HG03159 (cell line): ENCODE data around the gene DUS1L.
A peak's percentile ranks its signal among the peaks of the same experiment; 100 is the strongest.

Source experiments
- ATAC-seq: cut with Tn5 transposase; IDR thresholded peaks from one replicate; pipeline ENCODE4 v1.9.1; 2021; ENCODE audit warnings: mild to moderate bottlenecking, moderate library complexity; ENCODE audit not compliant: unreplicated experiment

DUS1L gene

DNA sequence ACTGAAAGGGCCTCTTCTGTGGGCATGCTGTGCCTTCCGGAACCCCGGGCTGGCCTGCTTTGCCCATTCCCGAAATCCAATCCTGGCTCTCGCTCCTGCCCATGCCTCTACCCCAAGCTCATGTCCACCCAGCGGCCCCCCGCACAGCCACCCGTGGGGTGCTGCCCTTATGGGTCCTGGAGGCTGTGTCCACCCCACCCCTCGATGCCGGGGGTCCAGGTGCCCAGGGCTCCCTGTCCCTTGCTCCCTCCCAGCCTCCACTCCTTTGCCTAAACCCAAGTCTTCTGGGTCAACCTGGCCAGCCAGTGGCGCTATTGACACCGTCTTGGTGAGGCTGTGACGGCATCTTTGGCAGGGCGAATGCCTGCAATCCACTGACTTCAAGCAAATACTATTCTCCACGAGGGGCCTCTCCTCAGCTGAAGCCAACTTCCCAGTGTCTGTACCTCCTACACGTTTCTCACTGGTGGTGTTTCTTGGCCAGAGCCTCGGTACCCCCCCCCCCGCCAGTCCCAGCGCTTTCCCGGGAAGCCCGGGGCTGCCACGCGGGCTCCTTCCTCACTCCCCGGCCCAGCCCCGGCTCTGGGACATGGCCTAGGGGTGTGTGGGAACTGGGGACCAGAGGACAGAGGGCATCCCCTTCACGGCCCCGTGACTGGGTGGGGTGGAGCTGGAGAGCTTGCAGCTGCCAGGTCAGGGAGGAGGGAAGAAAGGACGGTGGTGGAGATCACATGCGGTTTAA, 12.2 kb upstream of the DUS1L start:
- ATAC-seq, result no peak

DNA sequence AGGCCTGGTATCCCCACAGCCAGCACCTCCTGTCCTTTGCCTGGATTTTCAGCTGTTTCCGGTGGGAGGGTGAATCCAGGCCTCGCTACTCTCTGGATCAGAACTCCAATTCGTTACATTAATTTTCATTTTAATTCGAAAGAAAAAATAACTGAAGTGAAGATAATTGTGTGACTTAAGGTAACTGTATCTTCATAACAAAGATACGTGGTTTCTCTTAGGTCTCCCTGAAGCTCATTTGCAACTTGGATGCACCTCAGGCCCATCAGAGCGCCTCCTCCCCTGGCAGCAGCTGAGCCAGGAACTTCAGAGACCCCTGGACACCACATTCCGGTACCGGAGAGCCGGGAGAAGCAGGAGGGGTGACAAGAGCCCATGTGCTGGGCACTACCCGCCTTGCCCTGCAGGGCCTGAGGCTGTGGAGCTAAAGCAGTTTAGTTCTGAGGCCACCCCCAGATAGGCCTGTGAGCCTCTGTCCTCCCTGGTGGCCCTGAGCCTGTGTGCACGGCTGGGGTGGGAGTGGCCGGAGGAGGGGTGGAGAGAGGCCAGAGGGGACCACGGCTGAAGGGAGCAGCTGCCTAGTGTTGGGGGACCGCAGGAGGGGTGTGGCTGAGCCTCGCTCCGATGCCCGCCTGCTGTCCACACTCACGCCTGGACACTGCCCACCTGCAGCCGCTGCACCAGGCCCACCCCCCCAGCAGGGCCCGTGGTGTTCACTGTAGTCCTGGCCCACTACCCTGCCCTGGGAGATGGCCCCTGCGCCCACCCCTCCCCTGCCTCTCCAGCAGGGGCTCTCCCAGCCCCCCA, 11.4 kb upstream of the DUS1L start:
- no peak for ATAC-seq

DNA sequence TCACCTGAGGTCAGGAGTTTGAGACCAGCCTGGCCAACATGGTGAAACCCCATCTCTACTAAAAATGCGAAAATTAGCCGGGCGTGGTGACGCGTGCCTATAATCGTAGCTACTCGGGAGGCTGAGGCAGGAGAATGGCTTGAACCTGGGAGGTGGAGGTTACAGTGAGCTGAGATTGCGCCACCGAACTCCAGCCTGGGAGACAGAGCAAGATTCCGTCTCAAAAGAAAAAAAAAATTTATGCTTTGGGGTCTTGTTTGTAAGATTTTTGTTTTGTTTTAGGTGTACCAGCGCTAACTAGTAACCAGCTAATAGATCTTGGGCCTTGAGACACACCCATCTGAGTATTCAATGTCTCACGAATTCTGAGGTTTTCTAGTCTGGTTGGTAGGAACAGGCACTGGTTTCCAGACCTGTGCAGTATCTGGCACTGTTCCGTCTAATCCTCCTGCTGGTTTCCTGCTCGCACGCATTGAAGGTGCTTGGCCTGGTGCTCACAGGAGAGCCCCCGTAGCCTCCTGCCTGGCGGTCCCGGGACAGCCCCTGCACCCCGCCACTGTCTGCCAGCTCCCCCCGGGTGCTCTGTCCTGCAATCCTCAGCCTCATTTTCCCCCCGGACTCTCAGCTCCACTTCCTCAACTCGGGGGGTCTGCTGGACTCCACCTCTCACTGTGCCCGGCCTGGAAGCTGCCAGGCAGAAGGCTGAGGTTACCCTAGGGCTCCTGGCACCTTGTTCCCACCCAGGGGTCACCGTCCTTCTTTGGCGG, 10.6 kb upstream of the DUS1L start:
- no peak for ATAC-seq

DNA sequence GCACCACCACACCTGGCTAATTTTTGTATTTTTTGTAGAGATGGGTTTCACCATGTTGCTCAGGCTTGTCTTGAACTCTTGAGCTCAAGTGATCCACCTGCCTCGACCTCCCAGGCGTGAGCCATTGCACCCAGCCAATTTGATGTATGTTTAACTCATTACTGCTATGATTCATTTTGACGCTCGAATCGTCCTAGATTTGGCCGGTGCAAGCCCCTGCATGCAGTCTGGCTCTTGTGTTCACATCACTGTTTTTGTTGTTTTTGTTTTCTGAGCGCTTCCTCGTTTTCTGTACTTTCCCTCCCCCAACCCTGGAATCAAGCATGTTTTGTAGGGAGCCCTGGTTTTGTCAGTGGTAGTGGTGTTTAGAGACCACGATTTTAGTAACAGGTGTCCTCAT, 7.8 kb upstream of the DUS1L start:
- no peak for ATAC-seq

DNA sequence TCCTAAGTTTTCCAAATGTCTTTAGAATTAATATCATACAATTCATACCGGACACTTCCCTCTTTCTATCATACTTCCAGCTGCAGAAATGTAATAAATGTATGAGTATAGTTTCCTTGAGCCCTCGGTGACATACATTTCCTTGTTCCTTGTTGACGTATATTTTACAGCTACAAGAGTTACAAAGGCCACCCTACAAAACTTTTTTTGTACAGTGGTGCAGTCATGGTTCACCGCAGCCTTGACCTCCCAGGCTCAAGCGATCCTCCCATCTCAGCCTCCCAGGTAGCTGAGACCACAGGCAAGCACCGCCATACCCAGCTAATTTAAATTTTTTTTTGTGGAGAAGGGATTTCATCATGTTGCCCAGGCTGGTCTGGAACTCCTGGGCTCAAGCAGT, 7.2 kb upstream of the DUS1L start:
- ATAC-seq, result no peak

DNA sequence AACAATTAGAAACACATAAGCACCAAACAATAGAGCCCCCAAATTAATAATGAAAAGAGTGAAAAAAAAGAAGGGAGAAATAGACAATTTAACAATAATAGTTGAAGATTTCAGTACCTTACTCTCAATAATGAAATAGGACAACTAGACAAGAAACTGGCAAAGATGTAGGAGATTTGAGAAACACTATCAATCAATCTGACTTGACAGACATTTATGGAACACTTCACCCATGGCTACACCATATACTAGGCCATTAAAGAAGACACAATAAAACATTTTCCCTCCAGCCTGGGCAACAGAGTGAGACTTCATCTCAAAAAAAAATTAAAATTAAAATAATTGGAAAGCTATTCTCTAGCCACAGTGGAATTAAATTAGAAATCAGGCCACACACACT, 5.0 kb upstream of the DUS1L start:
- no peak for ATAC-seq

DNA sequence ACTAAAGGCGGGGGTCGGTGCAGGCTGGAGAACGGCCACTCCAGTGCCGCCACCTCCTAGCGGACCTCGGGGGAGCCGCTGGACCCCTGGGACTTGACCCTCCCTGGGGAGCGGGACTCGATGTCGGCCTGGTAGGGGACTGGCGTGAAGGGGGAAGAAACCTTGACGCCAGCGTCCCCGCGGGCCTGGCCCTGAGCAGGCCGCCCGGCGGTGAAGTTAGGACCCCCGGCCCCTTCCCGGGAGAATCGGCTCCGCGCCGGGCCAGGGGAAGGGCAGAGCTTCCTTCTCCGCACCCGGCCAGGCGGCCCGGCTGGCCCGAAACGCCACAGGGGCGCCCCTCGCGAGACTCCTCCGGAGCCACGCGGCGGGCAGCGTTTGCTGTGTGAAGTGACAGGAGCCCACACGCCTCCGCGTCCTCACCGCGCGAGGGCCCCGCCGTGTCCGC, 389 bp downstream of the DUS1L start:
- peak; percentile 24 for ATAC-seq

DNA sequence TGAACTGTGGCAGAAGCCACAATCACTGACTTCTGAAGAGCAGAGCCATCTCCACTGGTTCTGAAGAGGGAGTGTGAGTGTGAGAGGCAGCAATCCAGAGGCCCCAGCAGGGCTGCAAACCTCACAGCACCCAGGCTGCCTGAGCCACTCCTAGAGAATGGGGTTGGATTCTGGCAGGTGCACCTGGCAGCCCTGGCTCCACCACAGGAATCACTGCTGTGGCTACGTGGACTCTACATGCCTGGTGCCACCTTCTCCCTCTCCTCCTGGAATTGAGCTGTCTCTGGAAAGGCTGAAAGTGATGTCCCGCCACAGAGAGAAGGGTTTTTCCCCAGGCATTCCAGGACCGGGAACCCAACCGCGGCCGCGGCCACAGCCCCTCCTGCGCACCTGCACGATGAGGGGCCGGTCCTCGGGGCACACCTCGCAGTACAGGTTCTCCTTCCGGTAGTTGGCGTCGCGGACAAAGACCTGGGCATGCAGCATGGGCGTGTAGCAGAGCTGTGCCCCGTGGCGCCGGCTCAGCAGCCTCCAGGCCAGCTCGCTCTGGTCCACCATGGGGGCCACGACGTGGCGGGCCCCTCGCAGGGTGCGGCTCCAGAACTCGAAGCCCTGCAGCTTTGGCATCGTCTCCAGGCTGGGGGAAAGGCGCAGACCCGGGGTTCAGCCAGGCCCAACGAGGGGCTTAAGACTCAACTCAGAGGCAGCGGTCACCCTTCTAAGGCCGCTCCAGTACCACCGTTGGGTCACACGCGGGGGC, 991 bp downstream of the DUS1L start:
- ATAC-seq, result no peak

DNA sequence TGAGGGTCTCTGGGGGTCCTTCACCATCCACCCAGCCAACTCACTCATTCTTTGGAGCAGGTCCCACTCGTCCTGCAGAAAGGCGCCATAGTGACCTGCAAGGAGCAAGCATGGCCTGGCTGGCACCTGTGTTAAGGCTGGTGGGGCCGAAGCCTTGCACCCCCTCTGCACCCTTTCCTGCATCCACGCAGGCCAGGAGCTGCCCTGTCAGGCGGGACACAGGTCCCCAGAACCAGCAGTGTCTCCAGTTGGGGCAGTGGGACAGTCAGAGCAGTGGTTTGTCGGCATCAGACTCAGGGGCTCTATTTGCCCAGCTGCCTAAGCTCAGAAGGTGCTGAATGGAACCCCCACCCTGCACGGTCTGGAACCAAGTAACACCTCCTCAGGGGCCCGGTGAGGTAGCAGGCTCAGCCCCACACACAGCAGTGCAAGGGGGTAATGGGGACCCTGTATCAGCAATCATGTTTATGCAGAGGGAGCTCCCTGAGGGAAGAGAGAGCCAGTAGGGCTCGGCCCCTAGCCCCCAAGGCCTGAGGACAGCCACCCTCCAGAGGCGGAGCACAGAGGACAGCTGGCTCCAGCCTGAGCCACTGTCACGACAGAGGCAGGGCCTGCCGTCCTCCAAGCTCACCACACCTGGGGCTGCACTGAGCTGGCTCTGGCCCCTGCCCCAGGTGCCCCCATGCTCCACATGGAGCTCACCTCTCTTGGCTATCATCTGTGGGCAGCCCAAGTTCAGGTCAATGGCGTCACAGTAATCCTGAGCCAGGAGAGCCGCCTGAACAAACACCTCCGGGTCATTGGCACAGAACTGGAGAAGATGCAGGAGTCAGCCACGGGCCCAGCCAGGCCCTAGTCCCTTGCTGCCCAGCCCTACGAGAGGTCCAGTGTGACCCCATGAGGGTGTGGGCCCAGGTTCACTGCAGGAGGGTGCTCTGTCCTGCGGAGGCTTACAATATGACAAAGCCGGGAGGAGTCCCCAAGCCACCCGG, 1.9 kb downstream of the DUS1L start:
- ATAC-seq, result no peak

DNA sequence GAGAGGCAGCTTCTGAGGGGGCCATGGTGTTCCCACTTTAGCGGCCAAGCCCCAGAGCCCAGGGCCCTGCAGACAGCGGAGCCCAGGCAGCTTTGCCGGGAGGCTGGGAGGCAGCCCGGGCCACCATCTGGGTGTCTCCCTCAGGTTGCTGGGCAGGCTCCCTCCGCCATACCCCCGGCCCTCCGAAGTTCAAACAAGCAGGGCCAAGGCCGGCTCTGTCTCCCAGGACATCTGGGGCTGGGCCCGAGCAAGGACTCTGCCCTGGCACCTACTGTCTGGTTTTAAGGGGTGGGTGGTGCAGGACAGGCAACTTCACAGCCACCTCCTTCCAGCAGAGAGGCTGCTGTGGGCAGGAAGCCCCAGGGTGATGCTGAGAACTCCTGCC, 2.6 kb downstream of the DUS1L start:
- no peak for ATAC-seq

DNA sequence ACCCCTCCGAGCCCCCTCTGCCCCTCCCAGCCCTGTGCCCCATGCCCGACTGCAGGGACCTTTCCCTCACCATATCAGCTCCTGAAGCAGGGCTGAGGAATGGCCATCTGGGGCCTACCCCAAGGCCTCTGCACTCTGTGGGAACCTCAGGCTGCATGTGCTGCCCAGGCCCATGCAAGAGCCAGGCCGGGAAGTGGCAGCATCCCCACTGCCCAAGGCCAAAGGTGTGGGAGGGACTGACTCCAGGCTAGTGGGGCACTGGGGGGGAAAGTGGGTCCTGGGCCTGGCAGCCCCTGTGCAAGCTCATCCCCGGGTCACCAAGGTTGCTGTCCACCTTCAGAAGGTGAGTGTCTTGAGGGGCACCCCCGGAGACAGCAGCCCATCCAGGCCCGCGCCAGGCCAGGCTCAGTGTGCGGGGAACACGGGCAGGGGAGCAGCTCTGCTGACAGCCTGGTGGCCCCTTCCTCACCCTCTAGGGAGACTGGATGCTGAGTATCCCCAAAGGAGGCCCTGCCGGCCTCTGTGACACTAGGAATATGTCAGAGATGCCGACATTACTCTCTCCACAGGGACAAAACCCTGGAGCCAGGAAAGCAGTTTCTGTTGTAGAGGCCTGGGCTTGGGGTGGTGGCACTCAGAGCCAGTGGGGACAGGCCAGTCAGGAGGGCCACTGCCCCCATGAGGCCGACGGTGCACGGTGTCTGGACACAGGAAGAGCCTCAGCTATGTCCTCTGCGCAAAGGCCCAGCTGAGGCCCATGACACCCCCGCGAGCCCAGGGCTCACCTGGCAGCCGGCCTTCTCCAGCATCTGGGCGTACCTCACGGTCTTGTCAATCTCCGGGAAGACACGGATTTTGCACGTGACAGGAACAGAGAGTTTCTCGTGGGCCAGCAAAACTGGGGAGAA, 3.3 kb downstream of the DUS1L start:
- no peak for ATAC-seq

DNA sequence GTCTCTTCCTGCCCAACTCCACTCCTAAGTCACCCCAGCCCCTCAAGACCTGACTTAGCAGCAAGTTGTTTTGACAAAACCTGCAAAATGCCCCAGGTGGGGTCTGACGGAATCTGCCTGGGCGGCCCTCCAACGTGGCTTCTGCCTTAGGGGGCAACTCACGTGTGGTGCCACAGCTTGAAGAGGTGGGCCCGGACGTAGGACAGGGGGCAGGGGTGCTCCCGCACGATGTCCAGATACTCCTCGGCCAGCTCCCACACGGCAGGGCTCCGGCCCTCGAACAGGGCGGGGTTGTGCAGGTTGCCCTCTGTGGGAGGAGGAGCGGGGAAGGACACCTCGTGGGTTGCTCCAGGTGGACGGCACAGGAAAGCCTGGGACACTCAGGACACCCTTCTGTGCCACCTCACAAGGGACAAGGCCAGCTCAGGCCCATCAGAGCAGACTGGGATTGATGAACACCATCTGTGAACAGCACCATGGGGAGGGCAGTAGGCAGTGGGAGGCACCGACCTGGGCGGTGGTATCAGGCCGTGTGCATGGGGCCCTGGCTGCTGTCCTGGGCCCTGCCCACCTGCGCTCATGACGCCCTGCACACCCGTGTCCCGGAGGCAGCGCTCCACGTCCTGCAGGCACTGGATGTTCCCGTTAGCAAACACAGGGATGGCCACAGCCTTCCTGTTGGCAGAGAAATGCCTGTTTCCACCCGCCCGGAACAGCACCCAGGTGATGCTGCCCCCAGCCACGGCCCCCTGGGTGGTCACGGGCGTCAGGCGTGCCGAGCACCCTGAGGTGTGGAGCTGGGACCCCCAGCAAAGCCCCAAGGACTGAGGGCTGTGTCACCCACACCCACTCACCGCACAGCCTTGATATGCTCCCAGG, 4.3 kb downstream of the DUS1L start:
- no peak for ATAC-seq

DNA sequence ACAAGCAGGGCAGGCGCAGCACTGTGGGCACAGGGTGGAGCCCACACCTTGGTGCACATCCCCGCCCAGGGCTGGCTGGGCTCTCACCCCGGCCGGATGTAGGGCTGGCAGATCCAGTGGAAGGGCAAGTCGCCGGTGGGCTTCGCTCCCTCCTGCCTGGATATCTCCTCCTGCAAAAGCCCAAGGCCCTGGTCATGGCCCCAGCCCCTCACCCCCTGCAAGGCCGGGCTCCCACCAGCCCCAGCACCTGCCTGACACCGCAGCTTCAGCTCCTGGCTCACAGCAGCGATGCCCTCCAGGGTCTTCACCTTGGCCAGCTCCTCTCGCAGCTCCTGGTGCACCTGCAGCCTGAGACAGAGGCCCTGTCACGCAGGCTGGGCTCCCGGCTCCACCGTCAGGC, 5.0 kb downstream of the DUS1L start:
- ATAC-seq, result no peak

DNA sequence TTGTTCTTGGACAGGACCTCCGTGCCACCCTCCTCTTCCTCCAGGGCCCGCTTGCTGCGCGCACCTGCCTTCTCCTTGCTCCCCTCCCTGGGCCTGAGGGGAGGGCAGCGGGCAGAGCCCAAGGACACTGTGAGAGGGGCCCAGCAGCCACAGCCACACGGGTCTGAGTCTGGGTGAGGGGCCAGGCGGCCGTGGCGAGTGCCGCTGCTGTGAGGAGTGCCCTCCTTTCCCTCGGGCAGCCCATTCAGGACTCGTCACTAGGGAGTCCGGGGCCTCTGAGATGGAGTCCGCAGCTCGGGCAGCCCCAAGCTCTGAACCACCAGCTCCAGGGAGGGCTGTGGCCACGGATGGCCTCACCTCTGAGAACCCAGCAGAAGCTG, 5.6 kb downstream of the DUS1L start:
- ATAC-seq, result no peak

DNA sequence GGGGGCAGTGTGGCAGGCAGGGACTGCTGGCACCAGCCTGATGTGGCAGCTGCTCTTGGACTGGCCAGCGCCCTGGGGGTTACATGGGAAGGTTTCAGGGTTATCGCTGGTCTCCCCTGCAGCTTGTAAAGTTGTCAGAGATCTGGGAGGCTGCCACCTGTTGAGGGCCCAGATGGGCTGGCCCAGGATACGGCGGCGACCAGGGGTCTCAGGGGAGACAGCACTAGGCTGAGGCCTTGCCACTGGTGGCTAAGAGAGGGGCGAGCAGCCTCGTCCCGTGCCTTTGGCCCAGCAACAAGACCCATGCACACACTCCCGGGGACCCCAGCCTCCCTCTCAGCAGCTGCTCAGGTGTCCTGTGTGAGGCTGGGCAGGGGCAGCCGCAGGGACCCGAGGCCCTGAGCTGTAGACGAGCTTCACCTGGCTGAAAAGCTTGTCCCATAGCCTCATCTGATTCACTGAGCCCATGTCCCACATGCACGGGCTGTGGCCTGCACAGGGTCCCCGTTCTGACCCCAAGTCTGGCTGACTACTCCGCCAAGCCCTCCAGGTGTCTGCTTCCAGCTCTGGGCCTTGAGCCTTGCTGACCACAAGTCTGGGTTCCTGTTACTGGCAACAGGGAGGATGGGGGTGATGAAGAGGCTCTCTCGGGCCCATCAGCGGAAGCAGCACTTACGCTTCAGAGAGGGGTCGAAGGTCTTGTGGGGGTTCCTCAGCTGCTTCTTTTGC, 6.2 kb downstream of the DUS1L start:
- no peak for ATAC-seq

DNA sequence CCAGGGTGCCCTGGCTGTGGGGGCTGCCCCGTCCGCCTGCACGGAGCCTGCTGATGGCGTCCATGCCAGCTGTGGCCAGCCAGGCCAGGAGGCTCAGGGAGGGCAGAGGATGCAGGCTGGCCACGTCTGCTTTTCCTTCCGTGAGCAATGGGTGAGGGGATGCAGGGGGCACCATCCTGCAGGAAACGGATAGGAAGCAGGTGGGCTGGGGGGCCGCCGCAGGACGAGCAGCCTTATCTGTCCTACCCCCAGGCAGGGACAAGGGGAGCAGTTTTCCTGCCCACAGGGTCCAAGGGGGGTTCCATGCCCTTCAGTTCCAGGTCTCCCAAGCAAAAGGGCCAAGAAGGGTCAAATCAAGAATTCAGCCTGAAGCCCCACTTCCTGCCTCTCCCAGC, 6.8 kb downstream of the DUS1L start:
- ATAC-seq, result no peak

DNA sequence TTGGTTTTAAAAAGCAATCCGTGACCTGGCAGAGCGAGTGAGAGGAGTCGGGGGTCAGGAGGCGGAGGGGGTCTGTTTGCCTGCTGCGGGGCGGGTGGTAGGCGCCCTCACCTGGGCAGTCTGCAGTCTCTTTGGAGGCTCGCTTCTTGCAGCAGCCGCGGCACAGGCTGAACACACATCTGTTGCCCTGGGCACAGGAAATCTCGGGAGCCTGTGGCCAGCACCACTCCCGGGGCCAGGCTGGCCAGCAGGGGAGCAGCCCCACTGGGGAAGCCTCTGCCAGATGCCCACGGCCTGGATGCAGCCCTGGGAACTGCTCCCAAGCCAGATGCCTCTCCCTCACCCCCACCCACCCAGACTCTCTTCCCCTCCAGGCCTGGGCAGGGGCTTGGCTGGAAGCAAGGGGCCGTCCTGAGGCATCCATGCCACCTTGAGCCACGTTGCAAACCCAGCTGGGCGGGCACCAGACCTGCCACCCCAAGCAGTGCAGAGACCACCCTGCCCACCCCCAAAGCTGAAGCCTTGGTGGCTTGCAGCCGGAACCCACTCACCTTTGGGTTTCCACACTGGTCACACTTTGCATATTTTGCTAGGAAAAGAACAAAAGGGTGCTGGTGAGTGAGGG, 7.3 kb downstream of the DUS1L start:
- ATAC-seq, result no peak
